NCI-H1930 (cell line): ENCODE results near the gene CIAO1.
"Not testable (repeated sequence)": the region's sequence is repeated elsewhere in the genome, so short reads cannot be mapped to it uniquely, and the experiment has no call there.

Source experiments
- DNase-seq, 2 experiments: peaks; one replicate each; lab custom pipeline; 2025; lab: John Stamatoyannopoulos, UW

Gene CIAO1

GRCh38 chr2:96265840-96266679, at the start of gene CIAO1, which contains the start of gene TMEM127:
TSS of gene CIAO1 (plus strand) at chr2:96266225. CDS start at chr2:96266351, 126 bp downstream.
TSS of gene TMEM127 (minus strand) at chr2:96265997. CDS start at chr2:96265381, 616 bp downstream.
- DNase-seq, result peak; percentile 96

GRCh38 chr2:96218508-96219131, 47.4 kb upstream of the CIAO1 start:
- DNase-seq, result no peak

- not testable (repeated sequence) for DNase-seq
Measured at GRCh38 chr2:96219959-96220358, 46.1 kb upstream of the CIAO1 start.

- DNase-seq, result not testable (repeated sequence)
Measured at GRCh38 chr2:96221106-96221505, 44.9 kb upstream of the CIAO1 start.

GRCh38 chr2:96225016-96225533, 41.0 kb upstream of the CIAO1 start:
- DNase-seq, result no peak

GRCh38 chr2:96231316-96231715, 34.7 kb upstream of the CIAO1 start:
- DNase-seq, result no peak

- no peak for DNase-seq
Measured at GRCh38 chr2:96233436-96233835, 32.6 kb upstream of the CIAO1 start.

- DNase-seq, result no peak
Measured at GRCh38 chr2:96233880-96234316, 32.1 kb upstream of the CIAO1 start.

- DNase-seq, result no peak
Measured at GRCh38 chr2:96236882-96237281, 29.1 kb upstream of the CIAO1 start.

- DNase-seq, result no peak
Measured at GRCh38 chr2:96238266-96238665, 27.8 kb upstream of the CIAO1 start.

GRCh38 chr2:96239091-96239490, 26.9 kb upstream of the CIAO1 start:
- DNase-seq, result no peak

GRCh38 chr2:96239745-96240264, 26.2 kb upstream of the CIAO1 start:
- DNase-seq, result no peak

GRCh38 chr2:96240341-96241038, 25.5 kb upstream of the CIAO1 start:
- DNase-seq, result no peak

GRCh38 chr2:96241227-96241626, 24.8 kb upstream of the CIAO1 start:
- no peak for DNase-seq

- no peak for DNase-seq
Measured at GRCh38 chr2:96241900-96242611, 24.0 kb upstream of the CIAO1 start.

- DNase-seq, result no peak
Measured at GRCh38 chr2:96243843-96244242, 22.2 kb upstream of the CIAO1 start.

- no peak for DNase-seq
Measured at GRCh38 chr2:96245609-96246390, 20.2 kb upstream of the CIAO1 start.

- no peak for DNase-seq
Measured at GRCh38 chr2:96247009-96247408, 19.0 kb upstream of the CIAO1 start.

- DNase-seq, result no peak
Measured at GRCh38 chr2:96247896-96248295, 18.1 kb upstream of the CIAO1 start.

GRCh38 chr2:96248624-96249023, 17.4 kb upstream of the CIAO1 start:
- no peak for DNase-seq

- DNase-seq, result no peak
Measured at GRCh38 chr2:96249654-96250053, 16.4 kb upstream of the CIAO1 start.
